WERI-Rb-1 (cell line): ENCODE data around the gene SCARB2.
A peak's percentile ranks its signal among the peaks of the same experiment; 100 is the strongest.

Experiments used
- DNase-seq: peaks from one replicate; pipeline ENCODE4 v3.0.0-alpha.2; 2020
- H3K27ac ChIP-seq: fragments of 250-450 bp; sonication (Bioruptor Pico); 2 replicates; pipeline ENCODE4 v1.5.1; 2020; ENCODE audit warnings: mild to moderate bottlenecking, moderate library complexity
- H3K27me3 ChIP-seq: fragments of 250-450 bp; sonication (Bioruptor Pico); 2 replicates; pipeline ENCODE4 v1.5.1; 2021; ENCODE audit warnings: mild to moderate bottlenecking, low read depth, moderate library complexity; ENCODE audit not compliant: insufficient read depth, severe bottlenecking
- H3K36me3 ChIP-seq: fragments of 250-450 bp; sonication (Bioruptor Pico); 2 replicates; pipeline ENCODE4 v1.5.1; 2020; ENCODE audit warnings: mild to moderate bottlenecking, moderate library complexity
- H3K4me3 ChIP-seq: 2 replicates; pipeline ENCODE4 v1.5.1; 2011; ENCODE audit warnings: low read depth, mild to moderate bottlenecking, control low read depth, low read length
- H3K9me3 ChIP-seq: fragments of 250-450 bp; sonication (Bioruptor Pico); 2 replicates; pipeline ENCODE4 v1.5.1; 2021; ENCODE audit warnings: mild to moderate bottlenecking, moderate library complexity; ENCODE audit not compliant: severe bottlenecking
- CTCF ChIP-seq: IDR thresholded peaks from 2 replicates; pipeline ENCODE4 v1.5.1; 2011; ENCODE audit warnings: low read depth, mild to moderate bottlenecking, control low read depth, inconsistent platforms, low read length

The SCARB2 gene

DNA sequence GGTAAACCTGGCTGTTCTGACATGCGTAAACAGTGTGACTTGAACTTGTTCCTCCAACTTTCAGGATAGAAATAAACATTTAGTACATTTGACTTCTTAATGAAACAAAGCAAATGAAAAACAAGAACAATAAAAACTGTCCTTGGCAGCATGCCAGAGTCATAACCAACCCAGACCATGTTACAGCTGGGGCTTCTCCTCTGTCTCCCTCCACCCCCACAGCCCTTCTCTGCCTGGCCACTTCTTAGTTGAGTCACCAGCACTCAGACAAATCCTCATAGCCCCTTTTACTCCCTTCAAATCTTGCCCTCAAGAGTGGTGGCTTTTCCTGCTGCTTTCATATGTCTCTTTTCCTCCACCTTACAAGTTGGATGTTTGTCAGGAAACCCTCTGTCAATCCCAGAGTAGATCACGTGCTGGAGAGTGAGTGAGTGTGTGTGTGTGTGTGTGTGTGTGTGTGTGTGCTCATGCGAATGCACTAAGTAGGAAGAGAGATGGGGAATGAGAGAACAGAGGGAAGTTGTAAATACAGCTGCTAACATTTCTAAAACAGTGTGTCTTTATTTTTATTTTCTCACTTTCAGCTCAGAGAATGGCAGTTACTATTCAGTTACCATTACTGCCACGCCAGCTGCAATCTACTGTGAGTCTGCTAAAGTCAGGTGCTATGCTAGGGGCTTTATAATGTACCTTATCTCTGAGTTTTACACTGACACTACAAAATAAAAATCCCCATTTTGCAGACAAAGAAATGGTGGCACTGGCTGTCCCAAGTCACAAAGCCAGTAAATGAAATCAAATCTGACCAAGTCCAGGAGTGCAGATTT, 15.0 kb downstream of the SCARB2 start:
- peak overlapping the region; percentile 90 for H3K27ac ChIP-seq
- no peaks in the 10 kb centered on the region for H3K27me3 ChIP-seq
- no peak for TF ChIP-seq CTCF
- peaks cover 85% of the 10 kb centered on the region for H3K36me3 ChIP-seq
- H3K4me3 ChIP-seq, result no peak overlapping the region
- DNase-seq, result peak; percentile 63
- H3K9me3 ChIP-seq, result no peaks in the 10 kb centered on the region

DNA sequence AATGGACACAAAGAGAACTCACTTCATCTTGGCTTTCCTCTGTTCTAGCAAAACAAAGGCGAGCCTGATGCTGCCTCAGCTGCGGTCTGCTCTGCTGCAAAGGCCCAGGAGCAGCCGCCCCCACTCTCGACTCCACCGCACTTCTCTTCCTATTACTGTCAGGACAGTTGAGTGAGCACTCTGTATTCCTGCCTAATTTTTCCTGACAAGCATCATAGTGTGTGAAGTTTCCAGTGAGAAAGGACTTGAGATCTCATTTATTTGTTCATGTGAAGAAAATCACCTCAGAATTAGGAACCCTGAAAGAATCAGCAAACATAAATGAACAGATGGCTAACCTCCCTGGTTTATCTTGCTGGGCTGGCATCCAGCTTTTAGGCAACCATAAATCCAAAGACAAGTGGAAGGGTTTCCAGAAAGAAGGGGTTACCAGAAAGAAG, 15.6 kb downstream of the SCARB2 start:
- H3K27ac ChIP-seq, result peak overlapping the region; percentile 90
- H3K36me3 ChIP-seq, result peaks cover 87% of the 10 kb centered on the region
- no peak overlapping the region for H3K4me3 ChIP-seq
- DNase-seq, result peak; percentile 53
- no peaks in the 10 kb centered on the region for H3K27me3 ChIP-seq
- no peak for TF ChIP-seq CTCF
- peaks cover 2% of the 10 kb centered on the region for H3K9me3 ChIP-seq

- Histone ChIP-seq H3K36me3 (peaks cover 89% of the 10 kb centered on the region), H3K4me3 (no peak overlapping the region), H3K27me3 (no peaks in the 10 kb centered on the region), H3K9me3 (peaks cover 6% of the 10 kb centered on the region), H3K27ac (peak overlapping the region; percentile 90)
- DNase-seq, result no peak
- TF ChIP-seq CTCF, result no peak
Observed at GRCh38 chr4:76197031-76197743, 16.4 kb downstream of the SCARB2 start.

DNA sequence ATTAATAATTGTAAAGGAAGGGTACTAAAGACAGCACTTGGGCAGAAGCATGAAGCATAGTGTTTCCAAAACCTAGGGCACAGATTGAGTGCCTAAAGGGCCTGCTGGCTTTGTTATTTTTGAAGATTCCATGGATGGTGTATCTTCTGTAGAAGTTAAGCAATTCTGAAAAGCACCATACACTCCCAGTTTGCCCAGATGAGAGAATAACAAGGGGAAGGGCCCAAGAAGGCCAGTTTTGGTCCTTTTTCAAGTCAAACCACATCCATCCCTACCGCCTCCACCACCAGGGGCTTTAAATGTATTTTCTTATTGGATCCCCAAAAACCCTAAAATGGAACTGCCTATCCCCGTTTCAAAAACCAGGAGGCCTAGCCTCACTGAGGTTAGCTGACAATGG, 17.2 kb downstream of the SCARB2 start:
- H3K27me3 ChIP-seq, result no peaks in the 10 kb centered on the region
- H3K27ac ChIP-seq, result peak overlapping the region; percentile 90; the same call in 1 of the 2 replicates
- TF ChIP-seq CTCF, result no peak
- H3K36me3 ChIP-seq, result peaks cover 90% of the 10 kb centered on the region
- peaks cover 6% of the 10 kb centered on the region for H3K9me3 ChIP-seq
- DNase-seq, result no peak
- no peak overlapping the region for H3K4me3 ChIP-seq

DNA sequence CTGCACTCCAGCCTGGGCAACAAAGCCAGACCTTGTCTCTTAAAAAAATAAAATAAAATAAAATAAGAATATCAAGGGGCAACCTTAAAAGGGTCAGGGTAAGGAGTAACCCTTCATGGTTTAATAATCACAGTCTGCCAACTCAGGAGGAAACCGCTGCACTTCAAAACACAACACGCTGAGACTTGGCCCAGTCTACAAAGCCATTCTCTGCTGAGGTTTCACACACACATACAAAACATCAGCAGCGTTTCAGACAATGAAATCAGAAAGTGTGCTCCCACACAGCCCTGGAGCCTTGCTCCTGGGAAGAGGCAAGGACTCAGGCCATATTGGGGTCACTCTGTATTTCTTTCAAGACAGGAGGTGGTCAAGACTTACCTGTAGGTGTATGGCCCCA, 18.3 kb downstream of the SCARB2 start:
- Histone ChIP-seq H3K27ac (peak overlapping the region; percentile 37; the same call in 1 of the 2 replicates), H3K9me3 (peaks cover 6% of the 10 kb centered on the region), H3K27me3 (no peaks in the 10 kb centered on the region), H3K36me3 (peaks cover 92% of the 10 kb centered on the region), H3K4me3 (no peak overlapping the region)
- no peak for TF ChIP-seq CTCF
- no peak for DNase-seq
